H9 (cell line): Measurements from ENCODE around the gene PHF21B. TPM values are rescaled to one million over a fixed set of nuclear protein-coding genes. Genes with fewer than 3 reads are reported as not detected.
A peak's percentile ranks its signal among the peaks of the same experiment; 100 is the strongest.

ENCODE experiments used
- DNase-seq: peaks from one replicate; pipeline ENCODE4 v3.0.0-alpha.2; 2017
- H2AFZ ChIP-seq: one replicate; pipeline ENCODE4 v1.6.1; 2013; ENCODE audit warnings: mild to moderate bottlenecking, low read length, control low read depth, moderate library complexity
- H2AK5ac ChIP-seq: 2 replicates; pipeline ENCODE4 v1.6.1; 2013; ENCODE audit warnings: low read length, control low read depth, mixed read lengths; ENCODE audit not compliant: insufficient read length
- H2BK120ac ChIP-seq: one replicate; pipeline ENCODE4 v1.6.1; 2013; ENCODE audit warnings: low read depth, mild to moderate bottlenecking, low read length, control low read depth, inconsistent platforms; ENCODE audit not compliant: poor library complexity, severe bottlenecking
- H2BK12ac ChIP-seq: 2 replicates; pipeline ENCODE4 v1.6.1; 2013; ENCODE audit warnings: low read length, control low read depth, mixed read lengths, low read depth; ENCODE audit not compliant: insufficient read length
- H2BK15ac ChIP-seq: 2 replicates; pipeline ENCODE4 v1.6.1; 2013; ENCODE audit warnings: low read depth, low read length, control low read depth
- H2BK20ac ChIP-seq: one replicate; pipeline ENCODE4 v1.6.1; 2013; ENCODE audit warnings: low read depth, mild to moderate bottlenecking, low read length, control low read depth, inconsistent platforms; ENCODE audit not compliant: poor library complexity, severe bottlenecking
- H2BK5ac ChIP-seq: 2 replicates; pipeline ENCODE4 v1.6.1; 2013; ENCODE audit warnings: low read length, control low read depth, mixed read lengths; ENCODE audit not compliant: insufficient read length
- H3K14ac ChIP-seq: 2 replicates; pipeline ENCODE4 v1.6.1; 2013; ENCODE audit warnings: low read length, control low read depth; ENCODE audit not compliant: insufficient read depth
- H3K18ac ChIP-seq: 2 replicates; pipeline ENCODE4 v1.6.1; 2013; ENCODE audit warnings: low read depth, mild to moderate bottlenecking, mixed read lengths, low read length, control low read depth; ENCODE audit not compliant: insufficient read length
- H3K23ac ChIP-seq: 2 replicates; pipeline ENCODE4 v1.6.1; 2013; ENCODE audit warnings: low read length, control low read depth, mixed read lengths, low read depth; ENCODE audit not compliant: insufficient read length
- H3K23me2 ChIP-seq: 2 replicates; pipeline ENCODE4 v1.6.1; 2013; ENCODE audit warnings: low read depth, mild to moderate bottlenecking, mixed read lengths, low read length, control low read depth; ENCODE audit not compliant: insufficient read length, poor library complexity, severe bottlenecking
- H3K27ac ChIP-seq: 2 replicates; pipeline ENCODE4 v1.5.1; 2013; ENCODE audit warnings: low read length, control low read depth, mixed read lengths, low read depth; ENCODE audit not compliant: insufficient read length
- H3K27me3 ChIP-seq: 2 replicates; pipeline ENCODE4 v1.6.1; 2013; ENCODE audit warnings: low read length, control low read depth, inconsistent platforms; ENCODE audit not compliant: insufficient read depth
- H3K4ac ChIP-seq: 2 replicates; pipeline ENCODE4 v1.6.1; 2013; ENCODE audit warnings: low read depth, mild to moderate bottlenecking, control low read depth, inconsistent platforms, low read length, moderate library complexity
- H3K4me1 ChIP-seq: 2 replicates; pipeline ENCODE4 v1.6.1; 2013; ENCODE audit warnings: low read length, control low read depth, inconsistent platforms; ENCODE audit not compliant: insufficient read depth
- H3K4me2 ChIP-seq: 2 replicates; pipeline ENCODE4 v1.6.1; 2013; ENCODE audit warnings: low read length, control low read depth, mixed read lengths; ENCODE audit not compliant: insufficient read length, insufficient read depth
- H3K56ac ChIP-seq: 2 replicates; pipeline ENCODE4 v1.6.1; 2013; ENCODE audit warnings: low read depth, mild to moderate bottlenecking, mixed read lengths, low read length, control low read depth; ENCODE audit not compliant: insufficient read length
- H3K79me1 ChIP-seq: 2 replicates; pipeline ENCODE4 v1.6.1; 2013; ENCODE audit warnings: low read depth, mild to moderate bottlenecking, moderate library complexity, low read length, control low read depth, inconsistent platforms; ENCODE audit not compliant: insufficient read depth, poor library complexity, severe bottlenecking
- H3K79me2 ChIP-seq: 2 replicates; pipeline ENCODE4 v1.6.1; 2013; ENCODE audit warnings: low read length, control low read depth, inconsistent platforms; ENCODE audit not compliant: insufficient read depth
- H3K9ac ChIP-seq: 2 replicates; pipeline ENCODE4 v1.6.1; 2013; ENCODE audit warnings: low read length, control low read depth, mixed read lengths; ENCODE audit not compliant: insufficient read length; ENCODE audit errors: extremely low read depth
- H3K9me3 ChIP-seq: one replicate; pipeline ENCODE4 v1.6.1; 2013; ENCODE audit warnings: low read depth, low read length, inconsistent platforms; ENCODE audit not compliant: control insufficient read depth
- H3T11ph ChIP-seq: one replicate; pipeline ENCODE4 v1.6.1; 2013; ENCODE audit warnings: mild to moderate bottlenecking, low read length, control low read depth, inconsistent platforms
- H4K20me1 ChIP-seq: one replicate; pipeline ENCODE4 v1.6.1; 2013; ENCODE audit not compliant: control insufficient read depth, insufficient read length, insufficient read depth
- H4K5ac ChIP-seq: 2 replicates; pipeline ENCODE4 v1.6.1; 2013; ENCODE audit warnings: low read depth, mild to moderate bottlenecking, mixed read lengths, low read length, control low read depth; ENCODE audit not compliant: insufficient read length
- H4K8ac ChIP-seq: replicated peaks from 2 replicates; pipeline ENCODE4 v1.6.1; 2013; ENCODE audit warnings: low read length, control low read depth, mixed read lengths, low read depth; ENCODE audit not compliant: insufficient read length
- H4K91ac ChIP-seq: 2 replicates; pipeline ENCODE4 v1.6.1; 2013; ENCODE audit warnings: low read depth, mild to moderate bottlenecking, moderate library complexity, mixed read lengths, low read length, control low read depth; ENCODE audit not compliant: insufficient read length
- H3K27ac Mint-ChIP-seq, 3 experiments: 2 replicates in 2 of 3; 3 replicates in 1 of 3; pipeline ENCODE4 v1.8.0; 2020 to 2021; ENCODE audit warnings: mixed read lengths in 3 of 3, mild to moderate bottlenecking in 1 of 3, moderate library complexity in 1 of 3
- H3K27me3 Mint-ChIP-seq: 2 replicates; pipeline ENCODE4 v1.8.0; 2021; ENCODE audit warnings: low read depth, mild to moderate bottlenecking, moderate library complexity, mixed read lengths
- H3K36me3 Mint-ChIP-seq, 3 experiments: 2 replicates in 2 of 3; 3 replicates in 1 of 3; pipeline ENCODE4 v1.8.0; 2020 to 2021; ENCODE audit warnings: low read depth in 3 of 3, mixed read lengths in 3 of 3; ENCODE audit not compliant: insufficient read depth in 1 of 3
- H3K4me1 Mint-ChIP-seq, 2 experiments: 2 replicates each; pipeline ENCODE4 v1.8.0; 2020; ENCODE audit warnings: mixed read lengths in 2 of 2
- H3K4me3 Mint-ChIP-seq, 2 experiments: 2 replicates in 1 of 2; 3 replicates in 1 of 2; pipeline ENCODE4 v1.8.0; 2020 to 2021; ENCODE audit warnings: mild to moderate bottlenecking in 2 of 2, mixed read lengths in 2 of 2, moderate library complexity in 1 of 2
- H3K9me3 Mint-ChIP-seq, 2 experiments: 2 replicates in 1 of 2; 3 replicates in 1 of 2; pipeline ENCODE4 v1.8.0; 2020; ENCODE audit warnings: mild to moderate bottlenecking in 2 of 2, mixed read lengths in 2 of 2, moderate library complexity in 1 of 2
- WGBS: extraction: QIAGEN DNeasy Blood & Tissue Kit; methylation state at CpG from one replicate; pipeline ENCODE4 v1.1.7; 2013; ENCODE audit warnings: missing lambda C conversion rate, low lambda C conversion rate, mixed read lengths; ENCODE audit not compliant: insufficient read length; ENCODE audit errors: extremely low coverage; 5-methylcytosine and 5-hydroxymethylcytosine counted together
- total RNA-seq: library from RNA; stranded (reverse); gene quantifications from 2 replicates; pipeline ENCODE4 v1.2.1, GENCODE V29; 2021
- TF ChIP-seq, protein P1 (sequence below): fragments of 200-600 bp; sonication (generic); conservative IDR thresholded peaks from 3 replicates; pipeline ENCODE4 v1.8.0; 2021; ENCODE audit warnings: antibody characterized with exemption, mild to moderate bottlenecking

The PHF21B gene
- total RNA-seq, 1 experiment from 2014 or later, result 60.3 TPM

DNA sequence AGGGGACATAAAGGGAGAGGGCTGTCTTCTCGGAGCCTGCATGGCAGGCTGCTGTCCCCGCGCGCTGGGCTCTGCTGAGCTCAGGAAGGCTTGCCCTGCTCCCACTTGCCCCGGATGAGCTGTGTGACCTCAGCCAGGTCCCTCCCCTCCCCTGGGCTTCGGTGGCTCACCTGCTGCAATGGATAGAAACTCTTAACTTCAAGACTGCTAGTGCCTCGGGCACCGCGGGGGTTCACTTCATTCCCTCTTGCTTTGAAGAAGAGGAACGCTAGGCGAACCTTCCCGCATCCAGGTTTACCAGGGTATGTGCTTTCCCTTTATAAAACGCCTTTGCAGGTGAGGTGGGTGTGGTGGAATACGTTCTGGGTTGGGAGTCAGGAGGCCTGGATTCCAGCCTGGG is 115.0 kb downstream of the PHF21B start:
- Histone ChIP-seq H3K4ac (no peak overlapping the region), H3K79me2 (no peaks in the 10 kb centered on the region), H4K8ac (no peak overlapping the region), H3K27ac (no peak overlapping the region), H2BK120ac (no peak overlapping the region), H2AK5ac (no peak overlapping the region), H3K9ac (no peak overlapping the region), H4K91ac (no peak overlapping the region), H3K23ac (no peak overlapping the region), H4K5ac (no peak overlapping the region), H2BK20ac (no peak overlapping the region), H2BK15ac (no peak overlapping the region), H3T11ph (no peak overlapping the region), H3K79me1 (no peaks in the 10 kb centered on the region), H3K9me3 (no peaks in the 10 kb centered on the region), H2BK5ac (no peak overlapping the region), H3K4me2 (no peak overlapping the region), H4K20me1 (no peaks in the 10 kb centered on the region), H3K4me1 (no peaks in the 10 kb centered on the region), H2AFZ (no peak overlapping the region), H3K23me2 (no peaks in the 10 kb centered on the region), H3K18ac (no peak overlapping the region), H3K27me3 (no peaks in the 10 kb centered on the region), H2BK12ac (no peak overlapping the region), H3K14ac (no peak overlapping the region; the same call in 1 of the 2 replicates), H3K56ac (no peak overlapping the region)
- TF ChIP-seq, protein P1, sequence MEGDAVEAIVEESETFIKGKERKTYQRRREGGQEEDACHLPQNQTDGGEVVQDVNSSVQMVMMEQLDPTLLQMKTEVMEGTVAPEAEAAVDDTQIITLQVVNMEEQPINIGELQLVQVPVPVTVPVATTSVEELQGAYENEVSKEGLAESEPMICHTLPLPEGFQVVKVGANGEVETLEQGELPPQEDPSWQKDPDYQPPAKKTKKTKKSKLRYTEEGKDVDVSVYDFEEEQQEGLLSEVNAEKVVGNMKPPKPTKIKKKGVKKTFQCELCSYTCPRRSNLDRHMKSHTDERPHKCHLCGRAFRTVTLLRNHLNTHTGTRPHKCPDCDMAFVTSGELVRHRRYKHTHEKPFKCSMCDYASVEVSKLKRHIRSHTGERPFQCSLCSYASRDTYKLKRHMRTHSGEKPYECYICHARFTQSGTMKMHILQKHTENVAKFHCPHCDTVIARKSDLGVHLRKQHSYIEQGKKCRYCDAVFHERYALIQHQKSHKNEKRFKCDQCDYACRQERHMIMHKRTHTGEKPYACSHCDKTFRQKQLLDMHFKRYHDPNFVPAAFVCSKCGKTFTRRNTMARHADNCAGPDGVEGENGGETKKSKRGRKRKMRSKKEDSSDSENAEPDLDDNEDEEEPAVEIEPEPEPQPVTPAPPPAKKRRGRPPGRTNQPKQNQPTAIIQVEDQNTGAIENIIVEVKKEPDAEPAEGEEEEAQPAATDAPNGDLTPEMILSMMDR, result no peak
- no CpG with 5 or more reads among the region's 14 CpGs for WGBS
- peak; percentile 28 for DNase-seq
- Mint-ChIP-seq H3K27me3 (no peaks in the 10 kb centered on the region), H3K36me3 (peaks cover 11 to 47% (median 31%) of the 10 kb centered on the region in 3 experiments), H3K4me3 (no peak overlapping the region), H3K4me1 (peaks cover 9 to 12% of the 10 kb centered on the region in 2 experiments), H3K9me3 (no peaks in the 10 kb centered on the region), H3K27ac (0 out of 7 replicates have a peak overlapping the region, but pooled peaks of 1 of the 3 experiments have one; percentile 44)
